HepG2 (cell line): Measurements from ENCODE around the gene PLXND1. TPM values are rescaled to one million over a fixed set of nuclear protein-coding genes. Genes with fewer than 3 reads are reported as not detected.

Experiments used
- ELF3 ChIP-seq: IDR thresholded peaks from 2 replicates; pipeline ENCODE4 v1.6.1; 2016; ENCODE audit warnings: missing genetic modification reagents, missing compliant biosample characterization
- ETV5 ChIP-seq: IDR thresholded peaks from 2 replicates; pipeline ENCODE4 v1.6.1; 2018; ENCODE audit warnings: missing biosample characterization, missing genetic modification reagents, inconsistent platforms, borderline replicate concordance
- GABPA ChIP-seq, 2 experiments: IDR thresholded peaks; 2 replicates each; pipeline ENCODE4 v1.6.1; 2011 to 2016; ENCODE audit warnings: low read depth in 2 of 2, low read length in 1 of 2, missing biosample characterization in 1 of 2, missing genetic modification characterization in 1 of 2
- GATA4 ChIP-seq: sonication (generic); IDR thresholded peaks from 2 replicates; pipeline ENCODE4 v1.6.1; 2016; ENCODE audit warnings: antibody characterized with exemption, low read depth, borderline replicate concordance
- KLF16 ChIP-seq, 2 experiments: sonication (generic) in 1 of 2; formaldehyde crosslinking in 1 of 2; IDR thresholded peaks; 2 replicates each; pipeline versions ENCODE4 v1.6.1 to v1.8.0; 2016 to 2023; ENCODE audit warnings: missing genetic modification reagents in 2 of 2, missing compliant biosample characterization in 1 of 2
- MED1 ChIP-seq: sonication (generic); formaldehyde crosslinking; IDR thresholded peaks from 2 replicates; pipeline ENCODE4 v1.4.0; 2020; ENCODE audit warnings: missing genetic modification reagents
- NCOA2 ChIP-seq: sonication (generic); formaldehyde crosslinking; IDR thresholded peaks from 2 replicates; pipeline ENCODE4 v1.8.0; 2022; ENCODE audit warnings: inconsistent platforms
- NFE2L1 ChIP-seq: sonication (generic); formaldehyde crosslinking; IDR thresholded peaks from 2 replicates; pipeline ENCODE4 v1.4.0; 2020; ENCODE audit warnings: missing genetic modification reagents, mild to moderate bottlenecking, borderline replicate concordance
- NKX3-1 ChIP-seq: sonication (generic); formaldehyde crosslinking; IDR thresholded peaks from 2 replicates; pipeline ENCODE4 v1.5.0; 2020; ENCODE audit warnings: missing genetic modification reagents
- RAD21 ChIP-seq: fragments of 450-650 bp; formaldehyde crosslinking; IDR thresholded peaks from 2 replicates; pipeline ENCODE4 v1.5.0; 2020; ENCODE audit warnings: mild to moderate bottlenecking
- ZFP36 ChIP-seq: fragments of 150-350 bp; IDR thresholded peaks from 2 replicates; pipeline ENCODE4 v1.6.1; 2018; ENCODE audit warnings: borderline replicate concordance, low read length, low read depth; ENCODE audit not compliant: partially characterized antibody
- ZNF629 ChIP-seq: sonication (generic); formaldehyde crosslinking; conservative IDR thresholded peaks from 2 replicates; pipeline ENCODE4 v1.5.0; 2020; ENCODE audit warnings: missing genetic modification reagents
- polyA plus RNA-seq, 8 experiments: library from polyadenylated mRNA; depleted of rRNA in 3 of 8; stranded (reverse) in 7 of 8; unstranded in 1 of 8; fragments of >200 nt; fragmentation: Illumina TruSeq in 4 of 8; extraction: Trizol in 4 of 8; gene quantifications; 2 replicates each; pipeline versions ENCODE4 v1.2.1 to v1.2.3, GENCODE V29; 2011 to 2016; ENCODE audit warnings: low read depth in 4 of 8, missing spikeins in 1 of 8, mixed read lengths in 1 of 8; ENCODE audit not compliant: insufficient read depth in 1 of 8
- total RNA-seq, 5 experiments: library from RNA; depleted of rRNA; stranded (reverse); fragments of >200 nt; fragmentation: Illumina TruSeq; extraction: Trizol; gene quantifications; 2 replicates each; pipeline ENCODE4 v1.2.3, GENCODE V29; 2016; ENCODE audit warnings: low read depth in 1 of 5
- TF ChIP-seq, protein P1 (sequence below): sonication (generic); formaldehyde crosslinking; IDR thresholded peaks from 2 replicates; pipeline ENCODE4 v1.4.0; 2020; ENCODE audit warnings: missing genetic modification reagents
- TF ChIP-seq, protein P2 (sequence below): sonication (generic); formaldehyde crosslinking; IDR thresholded peaks from 2 replicates; pipeline ENCODE4 v1.5.0; 2020; ENCODE audit warnings: mild to moderate bottlenecking, missing genetic modification reagents
- TF ChIP-seq, protein P3 (sequence below): sonication (generic); formaldehyde crosslinking; IDR thresholded peaks from 2 replicates; pipeline ENCODE4 v1.4.0; 2020; ENCODE audit warnings: missing genetic modification reagents
- TF ChIP-seq, protein P4 (sequence below): sonication (generic); formaldehyde crosslinking; IDR thresholded peaks from 2 replicates; pipeline ENCODE4 v1.5.1; 2020; ENCODE audit warnings: missing genetic modification reagents, mild to moderate bottlenecking, borderline replicate concordance

PLXND1 gene
- total and polyA plus RNA-seq, 2 of the 13 experiments (the other 11 are each of a cell fraction or from before 2014, with no cell fraction given): 15.9 to 42.0 TPM

DNA sequence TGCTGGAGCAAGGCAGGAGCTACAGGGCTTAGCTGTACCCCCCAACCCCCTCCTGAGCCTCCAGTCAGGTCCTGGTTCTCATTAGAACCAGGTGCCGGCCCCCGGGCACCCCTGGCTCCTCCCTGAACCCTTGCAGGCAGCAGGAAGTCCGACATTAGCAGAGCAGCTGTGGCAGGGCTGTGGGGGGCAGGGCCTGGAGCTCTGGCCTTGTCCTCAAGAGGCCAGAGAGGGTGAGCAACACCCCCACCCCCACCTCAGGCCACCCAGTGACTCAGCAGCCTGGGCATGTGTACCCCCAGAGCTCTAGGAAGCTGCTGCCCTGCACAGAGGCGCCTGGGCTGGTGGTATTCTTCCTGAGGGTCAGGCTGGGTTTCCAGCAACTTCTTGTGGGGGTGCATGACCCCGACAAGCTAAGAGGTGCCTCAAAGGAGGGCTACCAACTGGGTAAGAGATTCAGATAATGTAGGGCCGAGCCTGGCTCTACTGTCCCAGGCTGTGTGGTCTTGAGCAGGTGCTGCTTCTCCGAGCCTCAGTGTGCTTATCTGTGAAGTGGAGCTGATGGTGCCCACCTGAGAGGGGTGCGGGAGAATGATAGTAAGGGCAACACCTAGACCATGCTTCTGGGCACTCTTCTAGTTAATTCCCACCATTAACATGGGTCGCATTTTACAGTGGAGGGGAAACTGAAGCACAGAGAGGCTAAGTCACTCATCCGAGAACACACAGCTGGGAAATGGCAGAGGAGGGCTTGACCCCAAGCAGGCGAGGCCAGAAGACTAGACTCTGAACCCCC, 47.5 kb downstream of the PLXND1 start (continued):
- TF ChIP-seq, protein P1, sequence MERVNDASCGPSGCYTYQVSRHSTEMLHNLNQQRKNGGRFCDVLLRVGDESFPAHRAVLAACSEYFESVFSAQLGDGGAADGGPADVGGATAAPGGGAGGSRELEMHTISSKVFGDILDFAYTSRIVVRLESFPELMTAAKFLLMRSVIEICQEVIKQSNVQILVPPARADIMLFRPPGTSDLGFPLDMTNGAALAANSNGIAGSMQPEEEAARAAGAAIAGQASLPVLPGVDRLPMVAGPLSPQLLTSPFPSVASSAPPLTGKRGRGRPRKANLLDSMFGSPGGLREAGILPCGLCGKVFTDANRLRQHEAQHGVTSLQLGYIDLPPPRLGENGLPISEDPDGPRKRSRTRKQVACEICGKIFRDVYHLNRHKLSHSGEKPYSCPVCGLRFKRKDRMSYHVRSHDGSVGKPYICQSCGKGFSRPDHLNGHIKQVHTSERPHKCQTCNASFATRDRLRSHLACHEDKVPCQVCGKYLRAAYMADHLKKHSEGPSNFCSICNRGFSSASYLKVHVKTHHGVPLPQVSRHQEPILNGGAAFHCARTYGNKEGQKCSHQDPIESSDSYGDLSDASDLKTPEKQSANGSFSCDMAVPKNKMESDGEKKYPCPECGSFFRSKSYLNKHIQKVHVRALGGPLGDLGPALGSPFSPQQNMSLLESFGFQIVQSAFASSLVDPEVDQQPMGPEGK (CRISPR knock-in tag): peak; percentile 83
- TF ChIP-seq, protein P2, sequence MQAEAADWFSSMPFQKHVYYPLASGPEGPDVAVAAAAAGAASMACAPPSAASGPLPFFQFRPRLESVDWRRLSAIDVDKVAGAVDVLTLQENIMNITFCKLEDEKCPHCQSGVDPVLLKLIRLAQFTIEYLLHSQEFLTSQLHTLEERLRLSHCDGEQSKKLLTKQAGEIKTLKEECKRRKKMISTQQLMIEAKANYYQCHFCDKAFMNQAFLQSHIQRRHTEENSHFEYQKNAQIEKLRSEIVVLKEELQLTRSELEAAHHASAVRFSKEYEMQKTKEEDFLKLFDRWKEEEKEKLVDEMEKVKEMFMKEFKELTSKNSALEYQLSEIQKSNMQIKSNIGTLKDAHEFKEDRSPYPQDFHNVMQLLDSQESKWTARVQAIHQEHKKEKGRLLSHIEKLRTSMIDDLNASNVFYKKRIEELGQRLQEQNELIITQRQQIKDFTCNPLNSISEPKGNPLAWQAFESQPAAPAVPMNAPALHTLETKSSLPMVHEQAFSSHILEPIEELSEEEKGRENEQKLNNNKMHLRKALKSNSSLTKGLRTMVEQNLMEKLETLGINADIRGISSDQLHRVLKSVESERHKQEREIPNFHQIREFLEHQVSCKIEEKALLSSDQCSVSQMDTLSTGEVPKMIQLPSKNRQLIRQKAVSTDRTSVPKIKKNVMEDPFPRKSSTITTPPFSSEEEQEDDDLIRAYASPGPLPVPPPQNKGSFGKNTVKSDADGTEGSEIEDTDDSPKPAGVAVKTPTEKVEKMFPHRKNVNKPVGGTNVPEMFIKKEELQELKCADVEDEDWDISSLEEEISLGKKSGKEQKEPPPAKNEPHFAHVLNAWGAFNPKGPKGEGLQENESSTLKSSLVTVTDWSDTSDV (CRISPR knock-in tag): no peak
- TF ChIP-seq NFE2L1 (CRISPR knock-in tag) (peak; percentile 90), GATA4 (no peak), NKX3-1 (no peak), NCOA2 (peak; percentile 76), ELF3 (CRISPR knock-in tag) (peak; percentile 67; the same call in 1 of the 2 replicates), RAD21 (CRISPR knock-in tag) (peak; percentile 25; the same call in 1 of the 2 replicates), KLF16 (CRISPR knock-in tag; IDR thresholded peaks at IDR 0.05) (no peak), ZNF629 (peak; percentile 94), ZFP36 (no peak), ETV5 (peak; percentile 47; the same call in 1 of the 2 replicates), MED1 (CRISPR knock-in tag) (peak; percentile 77), GABPA (IDR thresholded peaks at IDR 0.05; ENCODE audit: low read depth, low read length) (no peak), GABPA (CRISPR knock-in tag; IDR thresholded peaks at IDR 0.05; ENCODE audit: low read depth) (peak; percentile 44; the same call in 1 of the 2 replicates)
- TF ChIP-seq, protein P3, sequence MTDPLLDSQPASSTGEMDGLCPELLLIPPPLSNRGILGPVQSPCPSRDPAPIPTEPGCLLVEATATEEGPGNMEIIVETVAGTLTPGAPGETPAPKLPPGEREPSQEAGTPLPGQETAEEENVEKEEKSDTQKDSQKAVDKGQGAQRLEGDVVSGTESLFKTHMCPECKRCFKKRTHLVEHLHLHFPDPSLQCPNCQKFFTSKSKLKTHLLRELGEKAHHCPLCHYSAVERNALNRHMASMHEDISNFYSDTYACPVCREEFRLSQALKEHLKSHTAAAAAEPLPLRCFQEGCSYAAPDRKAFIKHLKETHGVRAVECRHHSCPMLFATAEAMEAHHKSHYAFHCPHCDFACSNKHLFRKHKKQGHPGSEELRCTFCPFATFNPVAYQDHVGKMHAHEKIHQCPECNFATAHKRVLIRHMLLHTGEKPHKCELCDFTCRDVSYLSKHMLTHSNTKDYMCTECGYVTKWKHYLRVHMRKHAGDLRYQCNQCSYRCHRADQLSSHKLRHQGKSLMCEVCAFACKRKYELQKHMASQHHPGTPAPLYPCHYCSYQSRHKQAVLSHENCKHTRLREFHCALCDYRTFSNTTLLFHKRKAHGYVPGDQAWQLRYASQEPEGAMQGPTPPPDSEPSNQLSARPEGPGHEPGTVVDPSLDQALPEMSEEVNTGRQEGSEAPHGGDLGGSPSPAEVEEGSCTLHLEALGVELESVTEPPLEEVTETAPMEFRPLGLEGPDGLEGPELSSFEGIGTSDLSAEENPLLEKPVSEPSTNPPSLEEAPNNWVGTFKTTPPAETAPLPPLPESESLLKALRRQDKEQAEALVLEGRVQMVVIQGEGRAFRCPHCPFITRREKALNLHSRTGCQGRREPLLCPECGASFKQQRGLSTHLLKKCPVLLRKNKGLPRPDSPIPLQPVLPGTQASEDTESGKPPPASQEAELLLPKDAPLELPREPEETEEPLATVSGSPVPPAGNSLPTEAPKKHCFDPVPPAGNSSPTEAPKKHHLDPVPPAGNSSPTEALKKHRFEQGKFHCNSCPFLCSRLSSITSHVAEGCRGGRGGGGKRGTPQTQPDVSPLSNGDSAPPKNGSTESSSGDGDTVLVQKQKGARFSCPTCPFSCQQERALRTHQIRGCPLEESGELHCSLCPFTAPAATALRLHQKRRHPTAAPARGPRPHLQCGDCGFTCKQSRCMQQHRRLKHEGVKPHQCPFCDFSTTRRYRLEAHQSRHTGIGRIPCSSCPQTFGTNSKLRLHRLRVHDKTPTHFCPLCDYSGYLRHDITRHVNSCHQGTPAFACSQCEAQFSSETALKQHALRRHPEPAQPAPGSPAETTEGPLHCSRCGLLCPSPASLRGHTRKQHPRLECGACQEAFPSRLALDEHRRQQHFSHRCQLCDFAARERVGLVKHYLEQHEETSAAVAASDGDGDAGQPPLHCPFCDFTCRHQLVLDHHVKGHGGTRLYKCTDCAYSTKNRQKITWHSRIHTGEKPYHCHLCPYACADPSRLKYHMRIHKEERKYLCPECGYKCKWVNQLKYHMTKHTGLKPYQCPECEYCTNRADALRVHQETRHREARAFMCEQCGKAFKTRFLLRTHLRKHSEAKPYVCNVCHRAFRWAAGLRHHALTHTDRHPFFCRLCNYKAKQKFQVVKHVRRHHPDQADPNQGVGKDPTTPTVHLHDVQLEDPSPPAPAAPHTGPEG (CRISPR knock-in tag): no peak
- TF ChIP-seq, protein P4, sequence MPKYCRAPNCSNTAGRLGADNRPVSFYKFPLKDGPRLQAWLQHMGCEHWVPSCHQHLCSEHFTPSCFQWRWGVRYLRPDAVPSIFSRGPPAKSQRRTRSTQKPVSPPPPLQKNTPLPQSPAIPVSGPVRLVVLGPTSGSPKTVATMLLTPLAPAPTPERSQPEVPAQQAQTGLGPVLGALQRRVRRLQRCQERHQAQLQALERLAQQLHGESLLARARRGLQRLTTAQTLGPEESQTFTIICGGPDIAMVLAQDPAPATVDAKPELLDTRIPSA (CRISPR knock-in tag): no peak
